T-cell (primary cell): Measurements from ENCODE around the gene DCTN2. TPM values are rescaled to one million over a fixed set of nuclear protein-coding genes. Genes with fewer than 3 reads are reported as not detected.
"Not testable (repeated sequence)": the region's sequence is repeated elsewhere in the genome, so short reads cannot be mapped to it uniquely, and the experiment has no call there.

Experiments
- ATAC-seq, 4 experiments: fragments of 200-7000 bp in 3 of 4; fragments of 150-1000 bp in 1 of 4; cut with Tn5 transposase; replicated peaks in 1 of 4; 1 replicate in 3 of 4; 2 replicates in 1 of 4; pipeline ENCODE4 v1.10.0; 2021; ENCODE audit warnings: moderate library complexity in 3 of 4, mild to moderate bottlenecking in 2 of 4, moderate number of reproducible peaks in 1 of 4
- CTCF ChIA-PET, 2 donors: fragments of 300-600 bp; sonication (Branson Sonifier 250); formaldehyde crosslinking; loops; one replicate each; lab custom pipeline; 2022; ENCODE audit warnings: antibody characterized with exemption in 2 of 2; lab: Charles Lee
- POLR2A ChIA-PET, 2 donors: fragments of 300-600 bp; sonication (Branson Sonifier 250); formaldehyde crosslinking; loops; one replicate each; lab custom pipeline; 2022; ENCODE audit warnings: antibody characterized with exemption in 2 of 2; lab: Charles Lee
- DNase-seq, 35 experiments: peaks; one replicate each; pipeline versions ENCODE4 v3.0.0 to v3.0.0-alpha.2; 2013 to 2023
- H3K27ac ChIP-seq: one replicate; pipeline ENCODE4 v1.5.1; 2013; ENCODE audit warnings: low read length
- H3K27me3 ChIP-seq, 2 experiments: replicated peaks in 1 of 2; 1 replicate in 1 of 2; 2 replicates in 1 of 2; pipeline versions ENCODE4 v1.6.1 to v1.7.0; 2013; ENCODE audit warnings: low read length in 1 of 2, mixed read lengths in 1 of 2; ENCODE audit not compliant: control insufficient read depth in 2 of 2, insufficient read depth in 2 of 2; ENCODE audit errors: extremely low read depth in 1 of 2
- H3K36me3 ChIP-seq, 2 donors: 1 replicate in 1 of 2; 2 replicates in 1 of 2; pipeline versions ENCODE4 v1.6.1 to v1.7.0; 2013; ENCODE audit warnings: low read length in 1 of 2; ENCODE audit not compliant: control insufficient read depth in 2 of 2, insufficient read depth in 1 of 2; ENCODE audit errors: extremely low read depth in 1 of 2
- H3K4me1 ChIP-seq, 2 experiments: 1 replicate in 1 of 2; 2 replicates in 1 of 2; pipeline versions ENCODE4 v1.6.1 to v1.7.0; 2013; ENCODE audit warnings: low read length in 2 of 2, mixed read lengths in 1 of 2; ENCODE audit not compliant: insufficient read depth in 2 of 2, control insufficient read depth in 1 of 2; ENCODE audit errors: extremely low read depth in 1 of 2
- H3K4me3 ChIP-seq, 2 donors: 1 replicate in 1 of 2; 2 replicates in 1 of 2; pipeline versions ENCODE4 v1.5.1 to v1.7.0; 2013; ENCODE audit warnings: mild to moderate bottlenecking in 2 of 2, low read length in 1 of 2, moderate library complexity in 1 of 2; ENCODE audit not compliant: control insufficient read depth in 1 of 2; ENCODE audit errors: extremely low read depth in 1 of 2
- H3K9me3 ChIP-seq: 2 replicates; pipeline ENCODE4 v1.7.0; 2013
- H3K27ac Mint-ChIP-seq, 2 donors: one replicate each; pipeline ENCODE4 v1.8.0; 2020 to 2021; ENCODE audit warnings: mild to moderate bottlenecking in 2 of 2, mixed read lengths in 2 of 2
- H3K27me3 Mint-ChIP-seq, 2 donors: one replicate each; pipeline ENCODE4 v1.8.0; 2021 to 2022; ENCODE audit warnings: mixed read lengths in 2 of 2
- H3K36me3 Mint-ChIP-seq: one replicate; pipeline ENCODE4 v1.8.0; 2021; ENCODE audit warnings: mixed read lengths
- H3K4me1 Mint-ChIP-seq, 3 donors: one replicate each; pipeline ENCODE4 v1.8.0; 2020 to 2022; ENCODE audit warnings: mixed read lengths in 3 of 3, mild to moderate bottlenecking in 1 of 3
- H3K4me3 Mint-ChIP-seq, 3 donors: one replicate each; pipeline ENCODE4 v1.8.0; 2020 to 2022; ENCODE audit warnings: mild to moderate bottlenecking in 3 of 3, mixed read lengths in 3 of 3, moderate library complexity in 3 of 3
- H3K9me3 Mint-ChIP-seq, 3 donors: one replicate each; pipeline ENCODE4 v1.8.0; 2020 to 2022; ENCODE audit warnings: mixed read lengths in 3 of 3
- WGBS: methylation state at CpG from one replicate; pipeline ENCODE4 v1.1.5; 2013; ENCODE audit warnings: missing lambda C conversion rate; ENCODE audit not compliant: insufficient coverage; 5-methylcytosine and 5-hydroxymethylcytosine counted together
- total RNA-seq, 35 experiments: library from RNA in 6 of 35; stranded (reverse) in 6 of 35; fragments of 120-200 nt in 1 of 35; gene quantifications; one replicate each; pipeline versions ENCODE4 v1.2.1 to v1.2.4 and lab custom pipeline; 2013 to 2026

Gene DCTN2
- total RNA-seq, 5 donors from 2014 or later (not counting 1 experiment from before 2014, with no cell fraction given), result 60.1 to 81.9 (median 71.5) TPM

GRCh38 chr12:57574795-57575194, 27.8 kb upstream of the DCTN2 start:
- WGBS, result 86% methylated on average over 7 of the region's 10 CpGs

GRCh38 chr12:57571926-57572762, 25.2 kb upstream of the DCTN2 start:
- Mint-ChIP-seq H3K27ac (no peak overlapping the region), H3K27me3 (peaks cover 0 to 3% of the 10 kb centered on the region in 2 donors), H3K4me1 (no peaks in the 10 kb centered on the region), H3K36me3 (no peaks in the 10 kb centered on the region), H3K4me3 (no peak overlapping the region), H3K9me3 (no peaks in the 10 kb centered on the region)
- Histone ChIP-seq H3K9me3 (no peaks in the 10 kb centered on the region), H3K27ac (no peak overlapping the region), H3K36me3 (no peaks in the 10 kb centered on the region), H3K4me1 (no peaks in the 10 kb centered on the region), H3K4me3 (no peak overlapping the region), H3K27me3 (peaks cover 2 to 10% of the 10 kb centered on the region in 2 experiments)
- ChIA-PET CTCF (no interaction called here), POLR2A (no interaction called here)
- ATAC-seq (no peak), DNase-seq (no peak)
- WGBS, result 78% methylated on average over 7 of the region's 12 CpGs

More at GRCh38 chr12:57574795-57575194, 27.8 kb upstream of the DCTN2 start:
- no peaks in the 10 kb centered on the region for H3K36me3 Mint-ChIP-seq
- no peaks in the 10 kb centered on the region for H3K4me1 Mint-ChIP-seq
- Histone ChIP-seq H3K36me3 (no peaks in the 10 kb centered on the region), H3K4me1 (no peaks in the 10 kb centered on the region), H3K27ac (no peak overlapping the region), H3K9me3 (no peaks in the 10 kb centered on the region), H3K27me3 (peaks cover 0 to 10% of the 10 kb centered on the region in 2 experiments), H3K4me3 (no peak overlapping the region)
- ChIA-PET CTCF (interaction anchor here (1.0 to 1.5 kb wide), 3 partner anchors 9 to 116 kb away, joined by 3 read pairs; partner anchors contain the start of gene B4GALNT1 (in 1 of the 2)), POLR2A (no interaction called here)
- ATAC-seq (no peak), DNase-seq (no peak)
- H3K27me3 Mint-ChIP-seq, result peaks cover 0 to 3% of the 10 kb centered on the region in 2 donors
- no peaks in the 10 kb centered on the region for H3K9me3 Mint-ChIP-seq
- H3K27ac Mint-ChIP-seq, result no peak overlapping the region
- H3K4me3 Mint-ChIP-seq, result no peak overlapping the region

GRCh38 chr12:57570438-57570837, 23.4 kb upstream of the DCTN2 start:
- ATAC-seq, H3K9me3 Mint-ChIP-seq: not testable (repeated sequence)
- H3K27me3 ChIP-seq, result peaks cover 2 to 14% of the 10 kb centered on the region in 2 experiments

GRCh38 chr12:57569858-57570257, 22.9 kb upstream of the DCTN2 start:
- H3K27ac Mint-ChIP-seq, result no peak overlapping the region
- H3K27me3 Mint-ChIP-seq, result peaks cover under 1 to 3% of the 10 kb centered on the region in 2 donors
- DNase-seq, result no peak
- H3K4me3 ChIP-seq, result no peak overlapping the region
- 95% methylated on average over 13 of the region's 18 CpGs for WGBS
- H3K4me3 Mint-ChIP-seq, result no peak overlapping the region
- no peak for ATAC-seq
- H3K9me3 ChIP-seq, result no peaks in the 10 kb centered on the region
- no peaks in the 10 kb centered on the region for H3K36me3 Mint-ChIP-seq
- H3K9me3 Mint-ChIP-seq, result no peaks in the 10 kb centered on the region
- no peaks in the 10 kb centered on the region for H3K4me1 Mint-ChIP-seq
- POLR2A ChIA-PET, result no interaction called here
- H3K27me3 ChIP-seq, result peaks cover 2 to 8% of the 10 kb centered on the region in 2 experiments
- CTCF ChIA-PET, result no interaction called here
- no peak overlapping the region for H3K27ac ChIP-seq
- H3K36me3 ChIP-seq, result no peaks in the 10 kb centered on the region
- H3K4me1 ChIP-seq, result no peaks in the 10 kb centered on the region

More at GRCh38 chr12:57570438-57570837, 23.4 kb upstream of the DCTN2 start:
- not testable (repeated sequence) for H3K27me3 Mint-ChIP-seq, H3K4me1 Mint-ChIP-seq, H3K4me3 Mint-ChIP-seq, H3K9me3 ChIP-seq, H3K36me3 Mint-ChIP-seq, H3K27ac Mint-ChIP-seq, H3K4me1 ChIP-seq, H3K4me3 ChIP-seq, DNase-seq, H3K27ac ChIP-seq, H3K36me3 ChIP-seq
- WGBS, result 81% methylated on average over 2 of the region's 13 CpGs
- CTCF ChIA-PET, result interaction anchor here (0.6 to 0.9 kb wide), 3 partner anchors 100 to 1485 kb away, joined by 4 to 5 read pairs (median 5); no protein-coding TSS in a partner anchor
- POLR2A ChIA-PET, result interaction anchor here in 1 of 2 donors (0.6 to 0.7 kb wide), 2 partner anchors 40 to 251 kb away, joined by 3 to 6 read pairs; no protein-coding TSS in a partner anchor

- no peak overlapping the region for H3K27ac Mint-ChIP-seq
- peaks cover 5 to 9% of the 10 kb centered on the region in 2 donors for H3K27me3 Mint-ChIP-seq
- no peaks in the 10 kb centered on the region for H3K36me3 Mint-ChIP-seq
- no peaks in the 10 kb centered on the region for H3K36me3 ChIP-seq
- peaks cover 5 to 8% of the 10 kb centered on the region in 2 experiments for H3K27me3 ChIP-seq
- H3K4me3 ChIP-seq, result no peak overlapping the region
- no peak for ATAC-seq
- H3K9me3 ChIP-seq, result no peaks in the 10 kb centered on the region
- 93% methylated on average over 3 of the region's 6 CpGs for WGBS
- no peaks in the 10 kb centered on the region for H3K4me1 Mint-ChIP-seq
- no peaks in the 10 kb centered on the region for H3K9me3 Mint-ChIP-seq
- H3K4me3 Mint-ChIP-seq, result no peak overlapping the region
- no peak for DNase-seq
- CTCF ChIA-PET, result no interaction called here
- POLR2A ChIA-PET, result no interaction called here
- H3K4me1 ChIP-seq, result no peaks in the 10 kb centered on the region
- H3K27ac ChIP-seq, result no peak overlapping the region
Observed at GRCh38 chr12:57568838-57569237, 21.8 kb upstream of the DCTN2 start.

- 72% methylated on average over 3 of the region's 7 CpGs for WGBS
- no peak overlapping the region for H3K4me3 ChIP-seq
- POLR2A ChIA-PET, result no interaction called here
- H3K9me3 Mint-ChIP-seq, result no peaks in the 10 kb centered on the region
- no peak for ATAC-seq
- H3K4me1 ChIP-seq, result no peaks in the 10 kb centered on the region
- H3K27me3 ChIP-seq, result peaks cover 6% of the 10 kb centered on the region in 2 experiments
- no peaks in the 10 kb centered on the region for H3K36me3 ChIP-seq
- H3K27me3 Mint-ChIP-seq, result peaks cover 10 to 19% of the 10 kb centered on the region in 2 donors
- no peak for DNase-seq
- H3K9me3 ChIP-seq, result no peaks in the 10 kb centered on the region
- H3K27ac ChIP-seq, result no peak overlapping the region
- H3K27ac Mint-ChIP-seq, result no peak overlapping the region
- H3K4me1 Mint-ChIP-seq, result no peaks in the 10 kb centered on the region
- CTCF ChIA-PET, result no interaction called here
- H3K4me3 Mint-ChIP-seq, result no peak overlapping the region
- H3K36me3 Mint-ChIP-seq, result no peaks in the 10 kb centered on the region
Observed at GRCh38 chr12:57564178-57564740, 17.3 kb upstream of the DCTN2 start.
